ENCODE results near the gene MCM3AP.

Gene MCM3AP

DNA sequence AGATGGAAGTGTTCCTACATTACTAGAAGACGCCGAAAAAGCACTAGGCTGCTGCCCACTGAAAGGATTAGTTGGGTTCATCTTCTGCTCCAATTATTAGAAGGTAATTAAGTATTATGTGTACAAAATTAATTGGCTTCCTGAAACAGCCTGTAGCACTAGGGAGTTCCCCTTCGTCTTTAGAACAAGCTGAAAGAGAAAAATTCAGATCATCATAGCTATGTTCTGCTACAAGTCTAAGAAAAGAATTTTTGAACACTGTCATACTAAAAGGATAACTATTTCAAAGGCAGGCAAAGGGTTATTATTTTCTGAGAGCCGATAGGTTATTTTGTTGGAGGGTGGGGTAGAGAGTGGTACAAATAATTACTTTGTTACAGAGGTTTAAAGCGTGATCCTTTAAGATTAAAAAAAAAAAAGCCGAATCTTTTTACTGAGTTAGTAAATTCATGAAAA, at the start of gene MCM3AP:
Gene MCM3AP (minus strand): TSS at position 406 of the 456 bp plus-strand sequence. CDS start 325 bp downstream, at position 81.
- no peak for FAIRE-seq

- no peak for FAIRE-seq
These were observed 49.1 kb upstream of the MCM3AP start for GRCh38 chr21:46334351-46335140.

GRCh38 chr21:46329796-46330195, 44.4 kb upstream of the MCM3AP start:
- no peak for FAIRE-seq

GRCh38 chr21:46328151-46328550, 42.7 kb upstream of the MCM3AP start:
- no peak for FAIRE-seq

DNA sequence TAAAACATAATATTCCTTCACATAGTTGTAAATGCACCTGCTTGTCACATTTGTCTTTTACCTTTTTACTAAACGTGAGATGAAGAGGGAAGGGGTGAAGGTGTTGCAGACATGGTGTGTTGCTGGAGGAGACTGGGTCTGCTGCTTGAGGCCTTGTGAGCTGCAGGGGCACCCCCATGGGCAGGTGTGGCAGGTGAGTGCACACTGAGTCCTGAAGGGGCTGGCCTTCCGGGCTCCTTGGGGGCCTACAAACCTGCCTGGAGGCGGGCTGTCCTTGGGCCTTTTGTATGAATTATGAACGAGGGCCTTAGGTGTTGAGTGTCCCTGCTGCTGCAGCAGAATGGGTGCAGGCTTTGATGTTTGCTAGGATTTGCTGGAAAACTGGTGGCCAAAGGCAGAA, 42.3 kb upstream of the MCM3AP start:
- no peak for FAIRE-seq

DNA sequence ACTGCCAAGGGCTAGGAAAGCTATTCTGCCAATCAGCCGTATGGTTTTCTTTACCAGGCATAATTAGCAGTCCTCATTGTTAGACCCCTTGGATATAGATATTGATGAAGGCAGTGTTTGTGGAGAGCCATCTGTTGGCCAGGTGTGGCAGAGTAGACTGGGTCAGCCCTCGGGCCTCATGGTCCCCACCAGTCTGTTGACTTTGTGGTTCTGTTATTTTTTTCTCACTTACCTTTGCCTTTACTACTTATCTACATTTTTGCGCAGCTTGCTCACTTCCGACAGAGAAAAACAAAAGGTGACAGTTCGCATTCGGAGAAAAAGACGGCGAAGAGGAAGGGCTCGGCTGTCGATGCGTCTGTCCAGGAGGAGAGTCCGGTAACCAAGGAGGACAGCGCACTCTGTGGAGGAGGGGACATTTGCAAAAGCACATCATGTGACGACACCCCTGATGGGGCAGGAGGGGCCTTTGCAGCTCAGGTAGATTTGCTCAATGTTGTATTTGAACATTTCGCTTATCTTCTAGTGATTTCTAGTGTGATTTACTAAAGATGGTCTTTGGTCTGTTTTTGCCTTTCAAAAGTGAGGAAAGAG, 40.8 kb upstream of the MCM3AP start:
- no peak for FAIRE-seq

GRCh38 chr21:46325073-46325912, 39.9 kb upstream of the MCM3AP start:
- no peak for FAIRE-seq

DNA sequence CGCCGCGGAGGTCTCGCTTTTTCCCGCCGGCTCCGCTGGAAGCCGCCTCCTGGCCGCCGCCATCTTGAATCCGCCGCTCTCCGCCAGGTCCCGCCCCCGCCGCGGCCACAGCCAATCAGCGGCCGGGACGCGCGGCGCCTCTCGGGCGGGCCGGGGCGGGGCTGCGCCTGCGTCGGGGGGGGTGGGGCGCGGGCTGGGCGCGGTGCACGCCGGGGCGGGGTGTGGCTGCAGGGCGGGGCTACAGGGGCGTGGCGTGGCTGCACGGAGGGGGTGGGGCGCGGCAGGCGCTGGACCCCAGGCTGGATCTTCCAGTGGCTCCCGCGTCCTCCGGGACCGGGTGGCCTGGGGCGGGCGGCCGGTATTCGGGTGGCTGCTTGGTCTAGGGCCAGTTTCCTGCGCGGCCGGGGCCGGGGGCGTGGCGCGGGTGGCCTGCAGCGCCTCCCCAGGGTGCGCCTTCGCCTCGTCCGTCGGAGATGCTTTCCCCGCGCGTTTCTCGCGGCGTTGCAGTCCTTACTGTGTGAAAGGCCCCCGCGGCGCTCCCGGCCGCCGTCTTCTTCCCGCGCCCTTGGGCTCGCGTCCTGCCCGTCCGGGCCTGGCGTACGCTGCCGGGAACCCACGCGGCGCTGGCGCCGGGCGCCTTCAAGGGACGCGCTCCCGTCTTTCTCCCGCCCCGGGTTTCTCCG, 39.1 kb upstream of the MCM3AP start:
- no peak for FAIRE-seq

- FAIRE-seq = peak; percentile 62
These were observed 38.4 kb upstream of the MCM3AP start, which contains the start of the genes C21orf58 and PCNT for GRCh38 chr21:46323710-46324389. Gene C21orf58, minus strand, starts transcription at chr21:46323870. Its CDS starts 1,132 bp downstream, at chr21:46322738. Gene PCNT, plus strand, starts transcription at chr21:46324156. Its CDS starts 73 bp downstream, at chr21:46324229.

- no peak for FAIRE-seq
These were observed 37.9 kb upstream of the MCM3AP start for GRCh38 chr21:46323227-46323709.

- no peak for FAIRE-seq
These were observed 37.2 kb upstream of the MCM3AP start for GRCh38 chr21:46322351-46323226.

- FAIRE-seq = no peak
These were observed 35.0 kb upstream of the MCM3AP start for GRCh38 chr21:46320331-46320801.

DNA sequence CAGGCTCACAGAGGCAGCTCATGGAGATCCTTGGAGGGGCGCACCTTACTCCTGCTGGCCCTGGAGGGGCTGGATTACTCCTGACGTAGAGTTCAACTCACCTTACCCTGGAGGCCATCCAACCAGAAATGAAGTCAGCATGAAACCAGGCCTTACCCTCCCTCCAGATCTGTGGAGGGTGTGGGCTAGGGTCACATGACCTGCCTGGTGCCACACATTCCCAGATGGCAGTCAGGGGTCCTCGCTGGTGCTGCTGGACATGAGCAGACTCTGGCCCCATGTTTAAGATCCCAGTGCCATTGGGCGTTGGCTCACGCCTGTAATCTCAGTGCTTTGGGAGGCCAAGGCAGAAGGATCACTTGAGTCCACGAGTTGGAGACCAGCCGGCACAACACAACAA, 33.8 kb upstream of the MCM3AP start:
- no peak for FAIRE-seq

GRCh38 chr21:46318464-46318845, 33.0 kb upstream of the MCM3AP start:
- FAIRE-seq = no peak

DNA sequence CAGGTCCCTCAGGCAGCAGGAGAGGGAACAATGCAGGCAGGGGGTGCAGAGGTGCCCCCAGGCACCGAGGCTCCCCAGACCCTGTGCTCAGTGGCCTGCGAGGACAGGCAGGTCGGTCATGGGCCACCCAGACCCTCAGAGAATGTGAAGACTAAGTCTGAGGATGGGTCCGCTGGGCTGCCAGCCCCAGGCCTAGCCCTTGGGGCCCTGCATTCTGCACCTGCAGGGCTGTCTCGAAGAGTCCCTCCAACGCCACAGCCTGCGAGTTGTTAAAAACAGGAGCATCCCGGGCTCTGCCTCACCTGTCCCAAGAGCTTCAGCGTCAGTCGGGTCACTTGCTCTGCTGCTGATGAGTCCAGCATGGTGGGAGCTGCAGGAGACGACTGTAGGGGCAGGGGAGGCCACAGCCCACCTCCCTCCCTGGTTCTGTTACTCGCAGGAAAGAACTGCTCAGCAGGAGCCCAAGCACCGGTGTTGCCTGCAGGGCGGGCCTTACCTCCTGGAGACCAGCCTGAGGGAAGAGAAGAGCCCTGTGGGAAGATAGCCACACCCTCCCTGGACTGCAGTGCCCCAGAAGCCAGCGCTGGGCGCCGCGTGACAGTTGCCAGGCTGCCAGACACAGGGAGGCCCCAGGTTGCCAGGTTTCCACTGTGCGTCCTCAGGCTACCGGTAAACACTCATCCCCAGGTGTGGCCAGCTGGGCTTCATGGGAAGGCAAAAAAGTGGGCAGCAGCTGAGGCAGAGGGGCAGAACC, 32.5 kb upstream of the MCM3AP start:
- no peak for FAIRE-seq

DNA sequence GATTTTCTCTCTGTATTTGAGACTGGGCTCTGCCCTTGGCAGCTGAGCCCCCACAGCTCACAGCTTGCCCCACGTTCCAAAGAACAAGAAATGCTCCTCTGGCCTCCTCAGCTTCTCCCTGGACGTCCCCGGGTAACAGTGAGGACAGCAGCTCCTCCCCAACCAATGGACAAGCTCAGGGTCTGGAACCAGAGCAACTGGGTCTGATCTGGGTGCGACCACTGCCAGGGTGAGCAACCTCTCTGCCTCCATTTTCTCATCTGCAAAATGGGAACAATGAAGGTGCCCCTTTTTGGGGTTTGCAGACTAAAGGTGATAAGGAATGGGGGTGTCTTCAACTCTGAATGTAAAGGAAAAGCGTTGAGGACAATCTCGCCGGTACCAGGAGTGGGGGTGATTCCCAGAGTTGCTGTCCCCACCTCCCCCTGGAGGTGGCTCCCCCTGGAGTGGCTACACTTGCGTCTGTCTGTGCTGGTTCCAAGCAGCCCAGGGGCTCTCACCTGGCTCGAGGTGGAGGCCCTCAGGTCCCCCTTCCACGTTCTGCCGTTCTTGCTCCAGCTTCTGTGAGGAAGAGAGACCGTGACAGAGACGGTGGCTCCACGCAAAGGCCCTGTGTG, 31.4 kb upstream of the MCM3AP start:
- FAIRE-seq = no peak

DNA sequence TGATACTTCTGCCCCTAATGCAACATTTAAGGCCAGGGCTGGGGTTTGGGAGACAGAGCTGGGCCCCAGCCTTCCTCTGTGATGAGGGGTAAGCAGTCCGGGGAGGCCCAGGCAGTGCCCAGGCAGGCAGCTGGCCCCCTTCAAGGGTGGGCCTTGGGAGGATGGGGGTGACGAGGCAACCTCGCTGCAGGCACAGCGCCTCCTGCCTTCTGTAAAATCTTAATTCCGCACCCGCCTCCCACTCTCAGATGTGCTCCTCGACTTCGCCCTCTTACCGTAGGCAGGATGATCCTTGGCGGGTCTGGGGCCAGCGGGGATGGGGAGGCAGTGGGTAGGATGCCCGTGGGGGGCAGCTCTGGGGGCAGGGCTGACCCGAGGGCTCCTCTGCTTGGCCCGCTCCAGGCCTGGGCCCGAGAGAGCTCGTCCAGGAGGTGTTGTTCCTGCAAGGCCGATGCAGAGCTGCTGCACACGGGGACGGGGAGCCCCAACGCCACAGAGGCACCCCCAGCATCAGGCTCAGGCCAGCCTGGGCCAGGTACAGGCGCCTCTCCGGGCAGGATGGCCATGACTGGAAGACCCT, 29.1 kb upstream of the MCM3AP start:
- FAIRE-seq = no peak

- FAIRE-seq = no peak
These were observed 27.5 kb upstream of the MCM3AP start for GRCh38 chr21:46312949-46313348.

DNA sequence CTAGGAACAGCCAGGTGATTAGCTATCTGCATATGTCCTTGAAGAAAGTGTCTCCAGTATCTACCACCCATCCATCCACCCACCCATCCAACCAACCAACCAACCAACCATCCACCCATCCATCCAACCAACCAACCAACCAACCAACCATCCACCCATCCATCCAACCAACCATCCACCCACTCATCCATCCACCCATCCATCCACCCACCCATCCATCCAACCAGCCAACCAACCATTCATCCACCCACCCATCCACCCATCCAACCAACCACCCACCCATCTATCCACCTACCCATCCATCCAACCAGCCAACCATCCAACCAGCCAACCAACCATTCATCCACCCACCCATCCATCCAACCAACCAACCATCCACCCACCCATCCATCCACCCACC, 26.2 kb upstream of the MCM3AP start:
- FAIRE-seq = no peak

All from TTC549 (cell line).